IMR-90 (cell line): ENCODE measurements around the gene CENPX. TPM values are rescaled to one million over a fixed set of nuclear protein-coding genes. Genes with fewer than 3 reads are reported as not detected.

Experiments used
- RCOR1 ChIP-seq: IDR thresholded peaks from 2 replicates; pipeline ENCODE4 v1.6.1; 2012; ENCODE audit warnings: mild to moderate bottlenecking, low read length, improper control_type of control experiment; ENCODE audit not compliant: insufficient replicate concordance
- polyA plus RNA-seq, 3 experiments: library from polyadenylated mRNA; depleted of rRNA; stranded (reverse); fragments of >200 nt; gene quantifications; 2 replicates each; pipeline ENCODE4 v1.2.3, GENCODE V29; 2012; ENCODE audit warnings: low replicate concordance in 1 of 3
- total RNA-seq: library from RNA; depleted of rRNA; stranded (reverse); fragments of >200 nt; gene quantifications from 2 replicates; pipeline ENCODE4 v1.2.3, GENCODE V29; 2012
- TF ChIP-seq, protein P1 (sequence below): fragments of 150-350 bp; IDR thresholded peaks from 2 replicates; pipeline ENCODE4 v1.6.1; 2016; ENCODE audit warnings: low read depth, mild to moderate bottlenecking, low read length, moderate library complexity, borderline replicate concordance

The CENPX gene
- total and polyA plus RNA-seq, 2 of the 4 experiments (the other 2 are of a cell fraction): 44.8 to 86.8 TPM

GRCh38 chr17:82019690-82020571, 2.7 kb downstream of the CENPX start (continued):
- TF ChIP-seq, protein P1, sequence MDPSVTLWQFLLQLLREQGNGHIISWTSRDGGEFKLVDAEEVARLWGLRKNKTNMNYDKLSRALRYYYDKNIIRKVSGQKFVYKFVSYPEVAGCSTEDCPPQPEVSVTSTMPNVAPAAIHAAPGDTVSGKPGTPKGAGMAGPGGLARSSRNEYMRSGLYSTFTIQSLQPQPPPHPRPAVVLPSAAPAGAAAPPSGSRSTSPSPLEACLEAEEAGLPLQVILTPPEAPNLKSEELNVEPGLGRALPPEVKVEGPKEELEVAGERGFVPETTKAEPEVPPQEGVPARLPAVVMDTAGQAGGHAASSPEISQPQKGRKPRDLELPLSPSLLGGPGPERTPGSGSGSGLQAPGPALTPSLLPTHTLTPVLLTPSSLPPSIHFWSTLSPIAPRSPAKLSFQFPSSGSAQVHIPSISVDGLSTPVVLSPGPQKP: no peak
- TF ChIP-seq RCOR1: no peak
